H1 (cell line): Measurements from ENCODE around the gene STT3A. TPM values are rescaled to one million over a fixed set of nuclear protein-coding genes. Genes with fewer than 3 reads are reported as not detected.

ENCODE experiments used
- SP4 ChIP-seq: IDR thresholded peaks from 2 replicates; pipeline ENCODE4 v1.6.1; 2012; ENCODE audit warnings: low read length, inconsistent platforms
- polyA plus RNA-seq, 7 experiments: library from polyadenylated mRNA; depleted of rRNA in 3 of 7; stranded (reverse) in 5 of 7; unstranded in 2 of 7; fragments of >200 nt in 5 of 7; fragments of 200-250 nt in 2 of 7; gene quantifications; 1 replicate in 5 of 7; 2 replicates in 1 of 7; 4 replicates in 1 of 7; pipeline versions ENCODE4 v1.2.1 to v1.2.3, GENCODE V29; 2011 to 2013; ENCODE audit warnings: missing spikeins in 2 of 7, mixed read lengths in 2 of 7
- total RNA-seq: library from RNA; stranded (reverse); fragmentation: NEBNext Ultra II Directional; extraction: Animal tissue kit (Norgen Biotek cat#: 25700); gene quantifications from 2 replicates; pipeline ENCODE4 v1.2.1, GENCODE V29; 2021
- TF ChIP-seq, protein P1 (sequence below): fragments of 300-600 bp; sonication (generic); IDR thresholded peaks from 2 replicates; pipeline ENCODE4 v1.7.1; 2012; ENCODE audit warnings: low read length, moderate library complexity, mild to moderate bottlenecking, inconsistent platforms; ENCODE audit not compliant: insufficient replicate concordance

STT3A gene
- total and polyA plus RNA-seq, 2 of the 8 experiments (the other 6 are each of a cell fraction or from before 2014, with no cell fraction given), result 173 to 211 TPM

DNA sequence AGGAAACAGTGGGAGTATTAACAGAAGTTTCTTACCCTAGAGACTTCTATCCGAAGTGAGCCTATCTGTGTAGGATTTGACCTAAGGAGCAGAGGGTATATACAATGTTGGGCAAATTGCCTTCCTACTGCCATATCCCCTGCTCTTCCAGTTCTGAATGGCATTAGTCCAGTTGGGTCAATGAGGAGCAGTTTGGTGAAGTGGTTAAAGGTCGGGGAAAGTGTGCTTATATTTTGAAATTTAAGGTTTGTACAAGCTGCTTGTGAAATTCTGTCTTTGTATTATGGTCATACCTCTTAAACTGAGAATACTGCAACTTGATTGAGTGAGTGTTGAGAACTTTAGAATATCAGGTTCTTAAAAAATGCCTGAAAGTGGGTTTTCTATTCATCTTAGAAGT is 21.7 kb upstream of the STT3A start (continued):
- TF ChIP-seq, protein P1, sequence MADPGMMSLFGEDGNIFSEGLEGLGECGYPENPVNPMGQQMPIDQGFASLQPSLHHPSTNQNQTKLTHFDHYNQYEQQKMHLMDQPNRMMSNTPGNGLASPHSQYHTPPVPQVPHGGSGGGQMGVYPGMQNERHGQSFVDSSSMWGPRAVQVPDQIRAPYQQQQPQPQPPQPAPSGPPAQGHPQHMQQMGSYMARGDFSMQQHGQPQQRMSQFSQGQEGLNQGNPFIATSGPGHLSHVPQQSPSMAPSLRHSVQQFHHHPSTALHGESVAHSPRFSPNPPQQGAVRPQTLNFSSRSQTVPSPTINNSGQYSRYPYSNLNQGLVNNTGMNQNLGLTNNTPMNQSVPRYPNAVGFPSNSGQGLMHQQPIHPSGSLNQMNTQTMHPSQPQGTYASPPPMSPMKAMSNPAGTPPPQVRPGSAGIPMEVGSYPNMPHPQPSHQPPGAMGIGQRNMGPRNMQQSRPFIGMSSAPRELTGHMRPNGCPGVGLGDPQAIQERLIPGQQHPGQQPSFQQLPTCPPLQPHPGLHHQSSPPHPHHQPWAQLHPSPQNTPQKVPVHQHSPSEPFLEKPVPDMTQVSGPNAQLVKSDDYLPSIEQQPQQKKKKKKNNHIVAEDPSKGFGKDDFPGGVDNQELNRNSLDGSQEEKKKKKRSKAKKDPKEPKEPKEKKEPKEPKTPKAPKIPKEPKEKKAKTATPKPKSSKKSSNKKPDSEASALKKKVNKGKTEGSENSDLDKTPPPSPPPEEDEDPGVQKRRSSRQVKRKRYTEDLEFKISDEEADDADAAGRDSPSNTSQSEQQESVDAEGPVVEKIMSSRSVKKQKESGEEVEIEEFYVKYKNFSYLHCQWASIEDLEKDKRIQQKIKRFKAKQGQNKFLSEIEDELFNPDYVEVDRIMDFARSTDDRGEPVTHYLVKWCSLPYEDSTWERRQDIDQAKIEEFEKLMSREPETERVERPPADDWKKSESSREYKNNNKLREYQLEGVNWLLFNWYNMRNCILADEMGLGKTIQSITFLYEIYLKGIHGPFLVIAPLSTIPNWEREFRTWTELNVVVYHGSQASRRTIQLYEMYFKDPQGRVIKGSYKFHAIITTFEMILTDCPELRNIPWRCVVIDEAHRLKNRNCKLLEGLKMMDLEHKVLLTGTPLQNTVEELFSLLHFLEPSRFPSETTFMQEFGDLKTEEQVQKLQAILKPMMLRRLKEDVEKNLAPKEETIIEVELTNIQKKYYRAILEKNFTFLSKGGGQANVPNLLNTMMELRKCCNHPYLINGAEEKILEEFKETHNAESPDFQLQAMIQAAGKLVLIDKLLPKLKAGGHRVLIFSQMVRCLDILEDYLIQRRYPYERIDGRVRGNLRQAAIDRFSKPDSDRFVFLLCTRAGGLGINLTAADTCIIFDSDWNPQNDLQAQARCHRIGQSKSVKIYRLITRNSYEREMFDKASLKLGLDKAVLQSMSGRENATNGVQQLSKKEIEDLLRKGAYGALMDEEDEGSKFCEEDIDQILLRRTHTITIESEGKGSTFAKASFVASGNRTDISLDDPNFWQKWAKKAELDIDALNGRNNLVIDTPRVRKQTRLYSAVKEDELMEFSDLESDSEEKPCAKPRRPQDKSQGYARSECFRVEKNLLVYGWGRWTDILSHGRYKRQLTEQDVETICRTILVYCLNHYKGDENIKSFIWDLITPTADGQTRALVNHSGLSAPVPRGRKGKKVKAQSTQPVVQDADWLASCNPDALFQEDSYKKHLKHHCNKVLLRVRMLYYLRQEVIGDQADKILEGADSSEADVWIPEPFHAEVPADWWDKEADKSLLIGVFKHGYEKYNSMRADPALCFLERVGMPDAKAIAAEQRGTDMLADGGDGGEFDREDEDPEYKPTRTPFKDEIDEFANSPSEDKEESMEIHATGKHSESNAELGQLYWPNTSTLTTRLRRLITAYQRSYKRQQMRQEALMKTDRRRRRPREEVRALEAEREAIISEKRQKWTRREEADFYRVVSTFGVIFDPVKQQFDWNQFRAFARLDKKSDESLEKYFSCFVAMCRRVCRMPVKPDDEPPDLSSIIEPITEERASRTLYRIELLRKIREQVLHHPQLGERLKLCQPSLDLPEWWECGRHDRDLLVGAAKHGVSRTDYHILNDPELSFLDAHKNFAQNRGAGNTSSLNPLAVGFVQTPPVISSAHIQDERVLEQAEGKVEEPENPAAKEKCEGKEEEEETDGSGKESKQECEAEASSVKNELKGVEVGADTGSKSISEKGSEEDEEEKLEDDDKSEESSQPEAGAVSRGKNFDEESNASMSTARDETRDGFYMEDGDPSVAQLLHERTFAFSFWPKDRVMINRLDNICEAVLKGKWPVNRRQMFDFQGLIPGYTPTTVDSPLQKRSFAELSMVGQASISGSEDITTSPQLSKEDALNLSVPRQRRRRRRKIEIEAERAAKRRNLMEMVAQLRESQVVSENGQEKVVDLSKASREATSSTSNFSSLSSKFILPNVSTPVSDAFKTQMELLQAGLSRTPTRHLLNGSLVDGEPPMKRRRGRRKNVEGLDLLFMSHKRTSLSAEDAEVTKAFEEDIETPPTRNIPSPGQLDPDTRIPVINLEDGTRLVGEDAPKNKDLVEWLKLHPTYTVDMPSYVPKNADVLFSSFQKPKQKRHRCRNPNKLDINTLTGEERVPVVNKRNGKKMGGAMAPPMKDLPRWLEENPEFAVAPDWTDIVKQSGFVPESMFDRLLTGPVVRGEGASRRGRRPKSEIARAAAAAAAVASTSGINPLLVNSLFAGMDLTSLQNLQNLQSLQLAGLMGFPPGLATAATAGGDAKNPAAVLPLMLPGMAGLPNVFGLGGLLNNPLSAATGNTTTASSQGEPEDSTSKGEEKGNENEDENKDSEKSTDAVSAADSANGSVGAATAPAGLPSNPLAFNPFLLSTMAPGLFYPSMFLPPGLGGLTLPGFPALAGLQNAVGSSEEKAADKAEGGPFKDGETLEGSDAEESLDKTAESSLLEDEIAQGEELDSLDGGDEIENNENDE, result no peak
- TF ChIP-seq SP4, result no peak
